NCI-H187 (cell line): ENCODE data around the gene SPP1.
A peak's percentile ranks its signal among the peaks of the same experiment; 100 is the strongest.
"Not testable (repeated sequence)": the region's sequence is repeated elsewhere in the genome, so short reads cannot be mapped to it uniquely, and the experiment has no call there.

Source experiments
- DNase-seq, 2 experiments: peaks; one replicate each; lab custom pipeline; 2025; lab: John Stamatoyannopoulos, UW

The SPP1 gene

DNA sequence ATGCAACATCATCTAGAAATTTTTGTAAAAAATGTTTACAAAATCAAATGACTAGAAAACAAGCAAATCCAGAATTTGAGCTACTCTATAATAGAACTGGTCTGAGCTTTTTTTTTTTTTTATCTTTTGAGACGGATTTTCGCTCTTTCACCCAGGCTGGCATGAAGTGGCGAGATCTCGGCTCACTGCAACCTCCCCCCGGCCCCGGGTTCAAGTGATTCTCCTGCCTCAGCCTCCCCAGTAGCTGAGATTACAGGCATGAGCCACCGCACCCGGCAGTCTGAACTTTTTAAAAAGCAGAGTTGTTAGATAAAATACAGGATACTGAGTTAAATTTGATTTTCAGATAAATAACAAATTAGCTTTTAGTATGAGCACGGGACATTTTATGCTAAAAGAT is 11.0 kb downstream of the SPP1 start:
- DNase-seq, result no peak

- no peak for DNase-seq
These were observed 14.3 kb downstream of the SPP1 start for GRCh38 chr4:87989765-87990164.

DNA sequence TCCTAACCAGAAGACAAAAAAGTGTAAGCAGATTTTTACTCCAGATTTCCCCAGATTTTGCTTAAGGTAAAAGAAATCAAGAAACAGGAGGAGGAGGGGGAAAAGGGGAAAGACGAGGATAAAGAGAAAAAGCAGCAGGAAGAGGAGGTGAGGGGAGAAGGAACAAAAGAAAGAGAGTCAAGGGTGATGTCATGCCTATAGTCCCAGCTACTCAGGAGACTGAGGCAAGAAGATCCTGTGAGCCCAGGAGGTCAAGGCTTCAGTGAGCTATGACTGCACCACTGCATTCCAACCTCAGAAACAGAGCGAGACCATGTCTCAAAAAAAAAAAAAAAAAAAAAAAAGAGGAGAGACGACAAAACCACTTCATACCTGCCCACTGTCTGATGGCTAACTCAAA is 19.9 kb downstream of the SPP1 start:
- DNase-seq, result no peak

DNA sequence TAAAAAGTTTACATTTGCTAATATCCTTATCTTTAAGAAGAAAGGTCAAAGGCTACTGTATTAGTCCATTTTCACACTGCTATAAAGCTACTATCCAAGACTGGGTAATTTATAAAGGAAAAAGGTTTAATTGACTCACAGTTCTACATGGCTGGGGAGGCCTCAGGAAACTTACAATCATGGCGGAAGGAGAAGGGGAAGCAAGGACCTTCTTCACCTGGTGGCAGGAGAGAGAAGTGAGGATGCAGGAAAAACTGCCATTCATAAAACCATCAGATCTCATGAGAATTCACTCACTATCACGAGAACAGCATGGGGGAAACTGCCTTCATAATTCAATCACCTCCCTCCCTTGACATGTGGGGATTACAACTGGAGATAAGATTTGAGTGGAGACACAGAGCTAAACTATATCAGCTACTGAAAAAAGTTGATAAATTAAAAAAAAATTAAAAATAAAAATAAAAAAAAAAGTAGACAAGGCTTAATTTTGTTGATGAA is 23.7 kb downstream of the SPP1 start:
- DNase-seq, result not testable (repeated sequence)

DNA sequence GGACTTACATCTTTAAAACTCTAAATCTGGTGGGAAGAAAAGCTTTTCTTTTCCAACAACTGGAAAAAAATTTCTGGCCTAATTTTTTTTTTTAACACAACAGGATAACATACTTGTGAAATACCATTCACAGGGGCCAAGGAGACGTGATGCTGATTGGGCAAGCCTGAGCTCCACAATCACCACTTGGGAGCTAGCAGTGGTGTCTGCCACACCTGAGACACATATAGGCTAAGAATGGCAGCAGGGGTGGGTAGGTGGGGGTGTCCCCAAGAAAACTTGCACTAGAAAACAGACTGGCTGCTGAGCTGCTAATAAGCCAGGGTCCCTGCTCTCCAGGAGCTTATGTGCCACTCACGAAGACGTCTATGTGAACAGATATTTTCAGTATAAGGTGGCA is 26.4 kb downstream of the SPP1 start:
- DNase-seq, result no peak

- no peak for DNase-seq
These were observed 27.3 kb downstream of the SPP1 start for GRCh38 chr4:88002786-88003185.

DNA sequence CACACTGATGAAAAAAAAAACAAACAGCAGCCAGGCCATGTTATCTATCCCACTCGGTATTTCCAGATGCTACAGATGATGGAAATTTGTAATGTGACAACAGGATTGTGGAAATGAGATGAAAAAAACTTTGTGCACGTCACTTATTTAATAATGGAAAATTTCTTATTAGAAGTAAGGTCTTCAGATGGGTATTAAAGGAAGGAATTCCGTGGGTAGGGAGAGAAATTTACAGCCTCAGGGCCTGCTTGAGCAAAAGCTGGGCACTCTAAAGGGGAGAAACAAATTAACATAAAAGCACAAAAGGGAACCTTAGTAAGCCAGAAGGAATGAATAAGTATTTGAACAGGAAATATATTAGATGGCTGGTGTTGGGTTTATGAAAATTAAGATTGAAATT is 27.7 kb downstream of the SPP1 start:
- no peak for DNase-seq

- DNase-seq, result no peak
These were observed 29.6 kb downstream of the SPP1 start for GRCh38 chr4:88005076-88005475.

DNA sequence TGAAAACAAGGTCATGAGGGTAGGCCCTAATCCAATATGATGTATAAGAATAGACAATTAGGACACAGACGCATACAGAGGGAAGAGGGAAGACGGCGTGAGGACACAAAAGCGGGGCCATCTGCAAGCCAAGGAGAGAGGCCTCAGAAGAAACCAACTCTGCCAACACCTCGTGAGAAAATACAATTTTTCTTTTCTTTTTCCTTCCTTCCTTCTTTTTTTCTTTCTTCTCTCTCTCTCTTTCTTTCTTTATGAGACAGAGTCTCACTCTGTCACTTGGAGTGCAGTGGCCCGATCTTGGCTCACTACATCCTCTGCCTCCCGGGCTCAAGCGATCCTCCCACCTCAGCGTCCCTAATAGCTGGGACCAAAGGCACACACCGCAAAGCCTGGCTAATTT is 30.4 kb downstream of the SPP1 start:
- no peak for DNase-seq

DNA sequence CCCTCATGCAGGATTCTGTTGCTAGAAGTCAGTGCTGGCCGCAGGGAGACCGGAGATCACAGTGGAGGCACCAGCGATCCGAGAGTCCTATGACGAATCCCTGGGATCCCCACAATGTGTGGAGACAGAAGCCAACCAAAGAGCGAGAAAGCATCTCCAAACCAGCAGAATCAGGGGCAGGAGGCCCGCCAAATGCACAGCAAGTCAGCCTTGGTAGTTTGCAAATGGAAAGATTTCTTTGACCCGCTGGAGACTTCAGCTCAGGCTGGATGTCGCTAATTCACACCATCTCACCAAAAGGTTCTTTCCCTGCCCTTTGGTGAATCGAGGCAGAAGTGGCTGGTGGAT is 31.4 kb downstream of the SPP1 start:
- DNase-seq, result no peak

DNA sequence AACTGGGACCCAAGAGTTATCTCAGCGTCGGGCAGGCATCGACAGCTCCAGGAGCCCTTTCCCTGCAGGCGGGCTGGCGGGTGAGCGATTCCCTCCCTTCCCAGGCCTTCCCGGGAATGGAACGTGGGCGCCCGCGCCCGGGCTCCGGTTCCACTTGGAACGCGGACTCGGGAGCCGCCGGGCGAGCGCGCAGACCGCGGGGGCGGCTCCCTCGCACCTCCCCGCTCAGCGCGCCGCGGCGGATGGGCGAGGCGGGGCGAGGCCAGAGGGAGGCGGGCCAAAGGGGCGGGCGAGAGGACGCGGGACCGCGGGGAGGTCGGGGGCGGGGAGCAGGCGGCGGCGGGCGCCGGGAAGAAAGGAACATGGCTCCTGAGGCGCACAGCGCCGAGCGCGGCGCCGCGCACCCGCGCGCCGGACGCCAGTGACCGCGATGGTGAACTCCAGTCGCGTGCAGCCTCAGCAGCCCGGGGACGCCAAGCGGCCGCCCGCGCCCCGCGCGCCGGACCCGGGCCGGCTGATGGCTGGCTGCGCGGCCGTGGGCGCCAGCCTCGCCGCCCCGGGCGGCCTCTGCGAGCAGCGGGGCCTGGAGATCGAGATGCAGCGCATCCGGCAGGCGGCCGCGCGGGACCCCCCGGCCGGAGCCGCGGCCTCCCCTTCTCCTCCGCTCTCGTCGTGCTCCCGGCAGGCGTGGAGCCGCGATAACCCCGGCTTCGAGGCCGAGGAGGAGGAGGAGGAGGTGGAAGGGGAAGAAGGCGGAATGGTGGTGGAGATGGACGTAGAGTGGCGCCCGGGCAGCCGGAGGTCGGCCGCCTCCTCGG is 32.0 kb downstream of the SPP1 start, which contains the start of gene PKD2:
Gene PKD2, plus strand, starts transcription at position 332 of the 818 bp plus-strand sequence. Its CDS starts 99 bp downstream, at position 431.
- peak in 1 of 2 experiments; percentile 75 for DNase-seq

DNA sequence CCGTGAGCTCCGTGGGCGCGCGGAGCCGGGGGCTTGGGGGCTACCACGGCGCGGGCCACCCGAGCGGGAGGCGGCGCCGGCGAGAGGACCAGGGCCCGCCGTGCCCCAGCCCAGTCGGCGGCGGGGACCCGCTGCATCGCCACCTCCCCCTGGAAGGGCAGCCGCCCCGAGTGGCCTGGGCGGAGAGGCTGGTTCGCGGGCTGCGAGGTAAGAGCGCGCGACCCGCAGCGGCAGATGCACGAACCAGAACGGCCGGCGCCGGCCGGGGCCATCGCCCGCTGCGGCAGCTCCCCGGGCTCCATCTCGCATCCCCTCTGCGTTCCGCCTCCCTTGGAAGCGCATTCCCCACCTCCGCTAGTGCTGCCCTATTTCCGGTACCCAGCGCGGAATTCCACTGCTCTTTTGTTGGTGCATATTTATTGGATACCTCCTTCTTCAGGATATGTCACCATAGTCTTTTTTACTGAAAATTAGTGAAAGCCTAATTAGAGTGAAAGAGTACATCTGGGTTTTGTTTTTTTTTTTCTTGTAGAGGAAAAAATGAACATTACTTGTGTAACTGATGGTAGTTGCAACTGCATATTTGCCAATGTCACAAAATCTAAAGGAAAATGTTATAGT is 32.7 kb downstream of the SPP1 start:
- DNase-seq, result peak; percentile 20 to 31

GRCh38 chr4:88008743-88009171 is 33.2 kb downstream of the SPP1 start:
- no peak for DNase-seq

GRCh38 chr4:88009871-88010270 is 34.4 kb downstream of the SPP1 start:
- no peak for DNase-seq

- DNase-seq, result no peak
These were observed 35.5 kb downstream of the SPP1 start for GRCh38 chr4:88010966-88011365.

DNA sequence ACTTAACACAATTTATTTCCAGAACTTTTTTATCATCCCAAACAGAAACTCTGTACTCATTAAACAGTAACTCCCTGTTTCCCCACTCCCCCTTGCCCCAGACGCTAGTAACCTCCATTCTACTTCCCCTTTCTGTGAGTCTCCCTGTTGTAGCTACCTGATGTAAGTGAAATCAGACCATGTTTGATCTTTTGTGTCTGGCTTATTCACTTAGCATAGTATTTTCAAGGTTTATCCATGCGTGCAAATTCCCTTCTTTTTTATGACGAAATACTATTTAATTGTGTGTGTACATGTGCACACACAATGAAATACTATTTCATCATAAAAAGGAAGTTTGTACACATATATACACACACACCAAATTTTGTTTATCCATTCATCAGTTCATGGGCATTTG is 37.1 kb downstream of the SPP1 start:
- DNase-seq, result no peak

- DNase-seq, result no peak
These were observed 38.9 kb downstream of the SPP1 start for GRCh38 chr4:88014386-88014905.

DNA sequence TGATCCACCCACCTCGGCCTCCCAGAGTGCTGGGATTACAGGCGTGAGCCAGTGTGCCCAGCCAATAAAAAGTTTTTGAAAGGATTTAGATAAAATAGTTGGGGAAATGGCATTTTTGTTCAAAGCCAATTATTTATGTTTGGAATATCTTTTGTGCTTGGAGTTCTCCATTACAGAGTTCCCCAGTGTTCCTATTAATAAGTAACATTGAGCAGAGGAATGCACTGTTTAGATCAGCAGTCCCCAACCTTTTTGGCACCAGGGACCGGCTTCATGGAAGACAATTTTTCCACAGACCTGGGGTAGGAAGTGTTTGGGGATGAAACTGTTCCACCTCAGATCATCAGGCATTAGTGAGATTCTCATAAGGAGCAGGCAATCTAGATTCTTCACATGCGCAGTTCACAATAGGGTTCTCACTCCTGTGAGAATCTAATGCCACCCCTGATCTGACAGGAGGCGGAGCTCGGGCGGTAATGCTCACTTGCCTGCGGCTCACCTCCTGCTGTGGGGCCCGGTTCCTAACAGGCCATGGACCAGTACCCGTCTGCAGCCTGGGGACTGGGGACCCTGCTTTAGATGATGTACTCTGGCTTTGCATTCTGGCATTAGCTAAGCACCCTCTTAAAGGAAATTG is 40.3 kb downstream of the SPP1 start:
- DNase-seq, result no peak

DNA sequence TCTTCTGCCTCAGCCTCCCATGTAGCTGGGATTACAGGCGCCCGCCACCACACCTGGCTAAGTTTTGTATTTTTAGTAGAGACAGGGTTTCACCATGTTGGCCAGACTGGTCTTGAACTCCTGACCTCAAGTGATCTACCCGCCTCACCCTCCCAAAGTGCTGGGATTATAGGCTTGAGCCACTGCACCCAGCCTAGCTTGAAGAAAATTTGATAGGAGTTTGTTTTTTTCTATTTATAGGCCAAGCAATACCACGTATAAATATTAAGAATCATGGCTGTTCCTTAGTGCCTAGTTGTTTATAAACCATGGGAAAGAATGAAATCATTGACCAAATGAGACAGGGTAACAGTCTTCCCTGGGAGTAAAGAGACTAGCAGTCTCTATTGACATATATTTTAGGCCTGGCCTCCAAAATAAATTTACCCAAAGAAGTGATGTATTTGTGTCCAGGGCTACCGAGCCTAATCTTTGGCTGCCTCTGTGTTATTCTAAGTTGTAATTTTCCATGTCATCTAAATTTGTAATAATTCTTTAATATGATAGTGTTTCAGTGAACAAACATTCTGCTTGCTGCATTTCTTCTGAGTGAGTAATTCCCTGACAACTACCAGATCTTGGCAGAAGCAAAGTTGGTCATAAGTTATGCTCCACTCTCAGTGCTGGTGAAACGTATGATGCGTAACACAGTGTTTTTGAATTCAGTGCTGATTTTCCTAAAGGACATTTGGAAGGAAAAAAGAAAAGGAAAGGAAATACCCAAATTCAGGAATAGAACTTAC is 42.2 kb downstream of the SPP1 start:
- no peak for DNase-seq

DNA sequence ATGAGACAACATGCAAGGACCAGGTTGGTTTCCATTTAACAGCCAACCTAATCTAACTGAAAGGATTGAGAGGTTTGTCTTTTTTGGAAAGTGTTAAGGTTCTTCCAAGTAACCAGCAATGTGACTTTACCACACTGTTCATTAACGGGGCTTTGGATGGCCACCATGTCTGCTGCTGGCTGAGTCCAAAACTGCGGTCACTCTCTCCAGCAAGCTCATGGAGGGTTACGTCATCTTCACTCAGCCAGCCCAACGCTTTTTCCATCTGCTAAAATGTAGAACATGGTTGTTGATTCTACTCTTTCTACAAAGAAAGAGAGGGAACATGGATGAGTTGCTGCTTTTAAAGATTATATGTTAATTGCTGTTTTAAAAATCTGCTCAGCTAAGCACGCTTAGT is 43.0 kb downstream of the SPP1 start:
- no peak for DNase-seq

DNA sequence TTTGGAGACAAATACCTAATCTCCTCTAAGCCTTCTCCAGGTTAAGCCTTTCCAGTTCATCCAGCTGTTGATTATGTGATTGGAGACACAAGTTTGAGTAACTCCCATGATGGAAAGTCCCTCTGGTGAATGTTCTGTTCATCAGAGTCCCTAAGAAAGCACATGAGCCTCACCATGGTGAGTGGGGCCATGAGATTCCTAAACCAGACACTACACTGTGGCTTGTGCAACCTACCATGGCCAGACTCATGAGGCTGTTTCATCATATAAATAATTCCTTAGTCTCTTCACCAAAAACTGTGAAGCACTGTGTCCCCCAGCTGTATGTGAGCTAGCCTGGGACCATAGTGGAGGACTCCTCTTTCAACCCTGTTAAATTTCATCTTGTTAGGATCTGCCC is 46.3 kb downstream of the SPP1 start:
- no peak for DNase-seq

DNA sequence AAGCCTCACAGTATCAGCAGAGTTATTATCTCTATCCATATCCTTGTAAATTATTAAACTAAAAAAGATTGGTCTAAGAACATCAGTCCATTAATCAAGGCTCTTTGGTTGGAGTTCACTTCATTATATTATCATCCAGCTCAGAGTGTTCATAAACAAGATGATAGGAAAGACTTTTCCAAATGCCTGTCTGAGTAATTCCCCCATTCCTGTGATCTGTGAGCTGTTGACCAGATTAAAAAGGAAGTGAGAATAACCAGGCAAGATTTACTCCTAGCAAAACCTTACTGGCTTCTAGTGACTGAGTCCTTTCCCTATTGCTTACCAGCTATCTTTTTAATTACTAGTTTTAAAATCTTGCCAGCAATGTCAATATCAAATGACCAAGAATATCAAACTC is 46.8 kb downstream of the SPP1 start:
- no peak for DNase-seq
